GM18499 (cell line): Measurements from ENCODE around the gene CDCA4.

Experiments
- ATAC-seq: cut with Tn5 transposase; IDR thresholded peaks from one replicate; pipeline ENCODE4 v1.9.1; 2021; ENCODE audit warnings: moderate number of reproducible peaks; ENCODE audit not compliant: insufficient read depth, unreplicated experiment

Gene CDCA4

DNA sequence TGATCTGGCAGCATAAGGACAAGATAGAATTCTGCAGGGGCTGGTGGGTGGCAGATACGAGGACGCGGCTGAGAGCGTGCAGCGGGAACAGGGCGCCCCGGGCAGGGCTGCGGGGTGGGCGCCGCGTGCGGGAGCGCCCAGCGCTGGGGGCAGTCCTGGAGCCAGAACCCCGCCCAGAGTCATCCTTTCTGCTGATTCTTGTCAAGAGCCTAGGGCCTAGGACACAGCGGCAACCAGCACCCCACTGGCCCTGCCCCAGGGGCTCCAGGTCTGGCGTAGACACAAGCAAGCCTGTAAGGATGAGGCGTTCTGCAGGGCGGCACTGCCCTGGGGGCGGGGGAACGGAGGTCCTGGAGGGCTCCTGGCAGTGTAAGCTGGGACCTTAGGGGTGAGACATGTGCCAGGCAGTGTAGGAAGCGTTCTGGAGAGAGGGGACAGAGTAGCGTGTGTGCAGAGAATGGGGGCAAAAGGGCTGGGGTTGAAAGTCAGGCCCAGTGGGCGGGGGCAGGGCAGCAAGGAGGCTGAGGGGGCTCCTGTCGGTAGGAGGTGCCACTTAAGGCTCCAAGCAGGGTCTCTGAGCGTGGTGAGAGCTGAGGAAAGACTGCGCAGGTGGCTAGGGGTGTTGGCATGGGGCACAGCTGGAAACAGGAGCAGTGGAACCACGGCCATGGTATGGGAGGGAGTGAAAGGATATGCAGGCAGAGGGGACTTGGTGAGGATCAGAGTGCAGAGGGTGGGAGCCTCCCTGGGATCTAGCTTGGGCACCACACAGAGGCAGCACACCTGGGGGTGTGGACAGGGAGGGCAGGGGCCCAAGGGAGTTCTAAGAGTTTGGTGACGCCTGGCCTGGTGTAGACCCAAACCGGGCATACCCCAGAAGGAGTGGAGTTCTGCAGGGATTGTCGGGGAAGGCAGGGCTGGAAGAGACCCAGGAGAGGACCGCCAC, 41.9 kb downstream of the CDCA4 start:
- no peak for ATAC-seq

DNA sequence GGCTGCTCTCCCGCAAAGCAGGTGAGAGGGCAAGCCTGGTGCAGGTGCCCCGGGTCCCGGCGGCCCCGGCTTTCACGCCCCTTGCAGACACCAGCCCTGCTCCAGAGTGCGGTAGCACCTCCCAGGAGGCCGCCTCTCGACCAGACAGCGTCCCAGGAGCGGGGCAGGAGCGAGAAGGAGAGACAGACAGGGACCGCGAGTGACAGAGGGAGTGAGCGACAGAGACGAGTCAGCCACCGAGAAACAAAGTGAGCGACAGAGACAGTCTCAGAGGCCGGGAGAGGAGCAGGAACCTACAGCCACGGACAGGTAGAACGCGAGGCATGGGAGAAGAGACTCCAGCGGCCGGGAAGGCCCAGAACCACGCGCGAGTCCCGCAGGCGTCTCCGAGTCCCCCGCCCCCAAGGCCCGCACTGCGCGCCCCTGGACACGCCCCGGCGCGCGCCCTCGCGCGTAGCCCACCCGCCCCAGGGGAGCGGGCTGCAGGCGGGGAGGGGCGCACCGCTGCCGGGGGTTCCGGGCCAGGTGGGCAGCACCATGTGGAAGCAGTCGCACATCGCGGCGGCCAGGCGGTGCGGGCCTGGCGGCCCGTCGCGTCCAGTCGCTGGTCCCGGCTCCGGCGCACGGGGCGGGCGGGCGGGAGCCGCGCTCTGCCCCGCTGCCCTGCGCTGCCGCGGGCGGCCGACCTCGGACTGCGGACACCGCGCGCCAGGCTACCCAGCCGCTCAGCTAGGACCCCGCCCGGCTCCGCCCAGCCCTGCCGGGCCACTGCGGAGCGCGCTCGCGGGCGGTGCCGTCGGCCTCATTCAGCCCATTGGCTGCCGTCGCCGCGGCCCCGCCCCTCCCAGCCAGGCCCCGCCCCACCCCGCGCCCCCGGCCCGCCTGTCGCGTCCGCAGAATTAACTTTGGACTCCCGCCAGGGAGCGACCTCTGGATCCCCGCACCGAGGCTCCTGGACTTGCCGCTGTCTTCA, 42.9 kb downstream of the CDCA4 start, which contains the start of gene AHNAK2:
Gene AHNAK2, minus strand, starts transcription at position 694 of the 973 bp plus-strand sequence. Its CDS starts 137 bp downstream, at position 557.
- no peak for ATAC-seq

DNA sequence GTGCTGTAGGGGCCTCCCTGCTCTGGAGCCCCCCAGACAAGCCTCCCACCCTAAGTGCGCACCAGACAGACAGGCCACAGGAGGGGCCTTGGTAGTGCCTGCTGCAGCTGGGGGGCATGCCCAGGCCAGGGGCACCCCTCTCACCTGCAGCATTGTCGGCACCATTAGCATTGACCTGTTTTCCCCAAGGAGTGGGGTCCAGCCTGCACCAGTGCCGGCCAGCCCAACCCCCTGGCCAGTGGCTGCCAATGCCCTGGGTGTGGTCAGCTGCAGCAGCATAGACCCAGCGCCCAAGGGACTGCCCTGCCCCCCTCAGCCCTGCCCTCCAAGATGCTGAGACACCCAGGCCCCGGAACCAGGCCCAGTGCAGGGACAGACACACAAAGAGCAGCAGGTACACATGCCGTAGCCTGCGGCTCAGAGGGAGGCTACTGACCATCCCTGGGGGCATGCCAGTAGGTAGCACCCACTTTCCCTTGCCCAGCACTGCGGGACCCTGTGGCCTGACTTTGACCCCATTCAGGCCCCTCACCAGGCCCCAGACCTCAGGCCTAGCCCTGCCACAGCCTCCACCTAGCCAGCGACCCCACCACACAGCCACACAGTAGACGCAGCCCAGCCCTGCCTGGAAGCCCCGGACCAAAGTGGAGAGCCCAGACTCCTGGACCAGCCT, 43.7 kb downstream of the CDCA4 start:
- ATAC-seq, result no peak

- no peak for ATAC-seq
These were observed 44.5 kb downstream of the CDCA4 start for GRCh38 chr14:104976198-104977007.

- no peak for ATAC-seq
These were observed 45.2 kb downstream of the CDCA4 start for GRCh38 chr14:104975481-104976197.

GRCh38 chr14:104974665-104975390, 46.1 kb downstream of the CDCA4 start:
- no peak for ATAC-seq

DNA sequence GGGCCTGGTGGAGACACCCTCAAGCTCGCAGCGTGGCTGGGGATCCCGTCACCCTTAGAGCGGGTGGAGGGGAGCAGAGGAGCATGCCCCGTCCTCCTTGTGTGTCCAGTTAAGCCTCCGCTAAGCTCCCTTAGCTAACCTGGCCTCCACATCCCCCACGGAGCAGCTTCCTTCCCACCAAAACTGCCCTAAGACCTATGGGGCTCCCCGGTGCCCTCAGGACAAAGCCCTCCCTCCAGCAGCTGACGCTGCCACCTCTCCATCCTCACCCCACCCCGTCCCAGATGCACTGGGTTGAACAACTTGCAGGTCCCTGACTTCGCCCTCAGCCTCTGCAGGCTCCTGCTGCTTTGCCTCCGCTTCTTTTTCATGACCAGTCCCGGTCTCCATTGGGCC, 46.7 kb downstream of the CDCA4 start:
- no peak for ATAC-seq

DNA sequence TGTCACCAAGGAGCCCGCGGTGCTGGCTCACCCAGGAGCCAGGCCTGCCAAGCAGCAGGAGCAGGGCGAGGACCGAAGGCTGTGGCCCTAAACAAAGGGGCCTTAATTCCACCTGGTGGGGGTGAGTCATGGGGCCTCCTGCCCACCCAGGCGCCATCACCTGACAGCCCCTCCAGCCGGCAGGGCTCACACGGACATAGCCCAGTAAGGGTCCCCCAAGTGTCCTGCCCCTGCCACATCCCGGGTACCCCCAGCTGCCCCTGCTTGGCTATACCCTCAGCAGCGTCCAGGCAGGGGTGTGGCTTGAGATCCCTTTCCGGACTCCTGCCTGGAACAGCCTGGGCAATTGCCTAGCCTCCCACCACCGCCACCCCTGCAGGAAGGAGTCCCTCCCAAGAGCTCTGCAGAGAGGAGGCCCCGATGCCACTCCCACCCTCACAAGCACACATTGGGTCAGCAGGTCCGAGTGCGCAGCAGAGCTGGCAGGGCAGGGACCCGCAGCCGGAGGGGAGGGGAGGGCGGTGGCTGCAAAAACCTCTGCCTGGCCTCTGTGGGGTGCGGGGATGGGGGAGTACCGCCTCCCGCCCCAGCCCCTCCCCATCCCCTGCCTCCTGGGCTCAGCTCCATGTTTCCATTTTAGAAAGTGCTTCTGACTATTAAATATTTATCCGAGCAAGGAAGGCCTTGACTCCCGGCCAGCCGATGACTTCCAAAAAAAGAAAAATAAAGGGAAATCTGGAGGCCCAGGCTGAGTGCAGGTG, 47.3 kb downstream of the CDCA4 start:
- ATAC-seq, result no peak

GRCh38 chr14:104973135-104973384, 47.8 kb downstream of the CDCA4 start:
- ATAC-seq, result no peak

GRCh38 chr14:104972301-104973134, 48.4 kb downstream of the CDCA4 start:
- no peak for ATAC-seq

- no peak for ATAC-seq
These were observed 49.2 kb downstream of the CDCA4 start for GRCh38 chr14:104971447-104972240.

DNA sequence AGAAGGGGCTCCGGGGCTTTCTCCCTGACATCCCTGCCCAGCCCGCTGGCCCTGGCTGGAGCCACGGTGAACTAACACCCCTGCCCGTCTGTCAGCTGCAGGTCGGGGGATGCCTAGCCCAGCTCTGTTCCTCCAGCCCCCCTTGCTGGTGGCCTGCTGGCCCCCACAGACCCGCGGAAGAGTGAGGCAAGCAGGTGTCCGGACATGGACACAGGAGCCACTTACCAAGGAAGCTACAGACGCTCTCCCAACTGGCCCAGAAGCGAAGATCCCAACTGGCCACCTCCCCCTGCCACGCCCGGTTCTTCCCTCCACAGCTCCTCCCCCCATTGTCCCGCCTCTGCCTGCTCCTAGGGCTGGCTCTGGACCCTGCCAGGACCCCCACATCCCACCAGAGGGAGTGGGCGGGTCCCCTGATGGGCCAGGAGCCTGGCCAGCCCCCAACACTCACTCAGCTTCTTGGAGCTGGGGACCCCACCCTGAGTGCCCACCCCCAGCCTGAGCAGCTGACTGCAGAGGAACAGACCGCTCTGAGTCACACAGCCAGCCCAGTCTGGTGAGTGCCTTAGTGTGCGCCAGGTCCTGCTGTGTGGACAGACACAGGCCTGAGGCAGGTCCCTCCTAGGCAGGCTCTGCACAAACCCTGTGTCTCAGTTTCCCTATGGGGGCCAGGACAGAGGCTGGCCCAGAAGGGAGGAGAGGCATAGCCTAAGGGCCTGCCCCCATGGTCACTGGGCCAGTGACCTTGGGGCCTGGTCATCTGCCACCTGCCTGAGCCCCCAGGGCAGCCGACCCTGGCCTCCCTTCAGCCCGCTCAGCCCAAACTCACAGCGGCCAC, 50.4 kb downstream of the CDCA4 start:
- no peak for ATAC-seq

DNA sequence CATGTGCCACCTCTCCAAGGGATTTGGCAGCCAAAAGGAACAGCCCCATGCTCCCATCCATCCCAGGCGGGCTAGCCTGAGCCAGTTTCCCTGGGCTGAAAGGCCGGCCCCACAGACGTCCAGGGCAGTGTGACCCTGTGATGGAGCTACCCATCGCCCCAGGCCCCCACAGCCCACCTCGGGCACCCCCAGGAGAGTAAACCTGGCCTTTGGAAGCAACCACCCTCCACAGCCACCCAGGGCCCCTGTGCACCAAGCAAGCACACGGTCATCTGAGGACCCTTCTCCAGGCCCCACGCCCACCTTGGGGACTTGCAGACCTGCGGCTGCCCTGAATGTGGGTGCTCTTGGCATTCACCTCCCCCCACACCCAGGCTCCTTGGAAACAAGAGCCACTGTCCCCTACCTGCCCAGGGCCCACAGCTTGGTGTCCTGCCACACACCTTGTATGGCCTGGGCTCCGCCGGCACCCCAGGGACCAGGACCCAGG, 51.1 kb downstream of the CDCA4 start:
- no peak for ATAC-seq

DNA sequence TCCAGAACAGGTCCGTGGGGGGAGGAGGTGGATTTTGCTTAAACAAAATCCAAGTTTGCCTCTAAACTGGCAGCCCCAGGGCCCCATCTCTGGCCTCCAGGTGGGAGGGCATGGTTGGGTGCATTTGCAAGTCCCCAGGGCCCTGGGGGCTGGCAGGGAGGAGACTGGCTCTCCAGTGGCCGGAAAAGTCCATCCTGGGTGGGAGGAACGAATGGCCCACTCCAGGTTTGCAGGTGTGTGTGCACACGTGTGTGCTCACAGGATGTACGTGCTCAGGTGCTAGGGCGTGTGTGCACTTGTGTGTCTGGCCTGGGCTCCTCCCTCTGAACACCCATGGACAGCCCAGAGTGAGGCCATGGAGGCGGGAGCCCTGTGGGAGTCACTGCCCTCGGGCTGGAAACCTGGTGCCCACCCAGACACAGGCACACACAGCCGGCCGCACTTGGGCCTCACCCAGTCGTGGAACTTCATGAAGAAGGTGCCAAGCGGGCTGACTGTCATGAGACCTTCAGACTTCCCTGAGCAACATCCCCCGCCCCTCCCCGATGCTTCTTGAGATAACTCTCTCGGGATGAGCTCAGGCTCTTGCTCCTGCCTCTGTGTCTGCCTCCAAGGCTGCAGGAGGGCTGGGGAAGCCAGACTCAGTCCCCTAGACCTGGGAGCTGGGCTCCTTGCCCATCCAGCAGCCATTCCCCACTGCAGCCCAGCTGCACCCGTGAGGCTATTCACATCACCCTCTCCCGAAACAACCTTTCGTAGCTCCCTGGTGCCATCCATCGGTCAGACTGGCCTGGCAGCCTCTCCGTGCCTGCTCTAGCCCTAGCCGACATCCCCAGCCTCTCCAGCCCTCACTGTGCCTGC, 52.1 kb downstream of the CDCA4 start:
- no peak for ATAC-seq
